CD1c-positive myeloid dendritic cell (primary cell): ENCODE results near the gene LPCAT1.
A peak's percentile ranks its signal among the peaks of the same experiment; 100 is the strongest.
"Not testable (repeated sequence)": the region's sequence is repeated elsewhere in the genome, so short reads cannot be mapped to it uniquely, and the experiment has no call there.

Experiments used
- DNase-seq: peaks from one replicate; pipeline ENCODE4 v3.0.0-alpha.2; 2016; ENCODE audit errors: extremely low spot score

The LPCAT1 gene

GRCh38 chr5:1508659-1509290 is 15.0 kb downstream of the LPCAT1 start:
- DNase-seq: no peak

- DNase-seq: no peak
These were observed 15.7 kb downstream of the LPCAT1 start for GRCh38 chr5:1507961-1508658.

GRCh38 chr5:1507457-1507856 is 16.3 kb downstream of the LPCAT1 start:
- no peak for DNase-seq

GRCh38 chr5:1507014-1507375 is 16.8 kb downstream of the LPCAT1 start:
- no peak for DNase-seq

- no peak for DNase-seq
These were observed 17.3 kb downstream of the LPCAT1 start for GRCh38 chr5:1506242-1507013.

GRCh38 chr5:1505506-1506241 is 18.1 kb downstream of the LPCAT1 start:
- DNase-seq: no peak

- DNase-seq: not testable (repeated sequence)
These were observed 18.7 kb downstream of the LPCAT1 start for GRCh38 chr5:1505089-1505488.

- DNase-seq: no peak
These were observed 19.1 kb downstream of the LPCAT1 start for GRCh38 chr5:1504617-1505016.

- no peak for DNase-seq
These were observed 19.6 kb downstream of the LPCAT1 start for GRCh38 chr5:1504069-1504595.

- DNase-seq: peak; percentile 90
These were observed 20.3 kb downstream of the LPCAT1 start for GRCh38 chr5:1503241-1504068.

- DNase-seq: no peak
These were observed 21.0 kb downstream of the LPCAT1 start for GRCh38 chr5:1502737-1503120.

GRCh38 chr5:1502046-1502736 is 21.6 kb downstream of the LPCAT1 start:
- peak; percentile 88 for DNase-seq

- DNase-seq: no peak
These were observed 22.3 kb downstream of the LPCAT1 start for GRCh38 chr5:1501372-1502045.

GRCh38 chr5:1500411-1501091 is 23.2 kb downstream of the LPCAT1 start:
- no peak for DNase-seq

GRCh38 chr5:1499851-1500250 is 23.9 kb downstream of the LPCAT1 start:
- DNase-seq: no peak

- no peak for DNase-seq
These were observed 24.9 kb downstream of the LPCAT1 start for GRCh38 chr5:1498623-1499416.

GRCh38 chr5:1497795-1498622 is 25.8 kb downstream of the LPCAT1 start:
- no peak for DNase-seq
